22Rv1 (cell line): ENCODE measurements around the gene TRIM68.

ENCODE experiments used
- CTCF ChIP-seq: fragments of 450-650 bp; IDR thresholded peaks from 2 replicates; pipeline ENCODE4 v1.5.1; 2017; ENCODE audit warnings: mild to moderate bottlenecking
- ZFX ChIP-seq: fragments of 450-650 bp; IDR thresholded peaks from 2 replicates; pipeline ENCODE4 v1.6.1; 2017; ENCODE audit warnings: antibody characterized with exemption, borderline replicate concordance

- peak; percentile 49 for TF ChIP-seq CTCF
- TF ChIP-seq ZFX, result no peak
Measured at GRCh38 chr11:4551346-4551979, 56.6 kb downstream of the TRIM68 start.
